CD4-positive, CD25-positive, alpha-beta regulatory T cell (primary cell): ENCODE results near the gene CYTH2. TPM values are rescaled to one million over a fixed set of nuclear protein-coding genes. Genes with fewer than 3 reads are reported as not detected.

Experiments used
- ATAC-seq, 2 donors: fragments of 150-1000 bp; cut with Tn5 transposase; one replicate each; pipeline ENCODE4 v1.10.0; 2021; ENCODE audit warnings: low read depth in 2 of 2, moderate number of reproducible peaks in 2 of 2, moderate library complexity in 1 of 2
- DNase-seq, 3 donors: peaks; one replicate each; pipeline versions ENCODE4 v3.0.0 to v3.0.0-alpha.2; 2012 to 2022; ENCODE audit warnings: mixed read lengths in 1 of 3
- H3K27ac ChIP-seq: one replicate; pipeline ENCODE4 v1.7.0; 2013; ENCODE audit warnings: mild to moderate bottlenecking, low read length; ENCODE audit not compliant: insufficient read depth, poor library complexity, severe bottlenecking
- H3K27me3 ChIP-seq: one replicate; pipeline ENCODE4 v1.7.0; 2013; ENCODE audit warnings: low read length; ENCODE audit not compliant: control insufficient read depth, insufficient read depth
- H3K36me3 ChIP-seq: one replicate; pipeline ENCODE4 v1.7.0; 2013; ENCODE audit warnings: mild to moderate bottlenecking, low read length, moderate library complexity; ENCODE audit not compliant: control insufficient read depth, insufficient read depth
- H3K4me1 ChIP-seq: 2 replicates; pipeline ENCODE4 v1.7.0; 2013; ENCODE audit warnings: mild to moderate bottlenecking, low read length; ENCODE audit not compliant: insufficient read depth, control insufficient read depth, poor library complexity, severe bottlenecking
- H3K4me3 ChIP-seq: one replicate; pipeline ENCODE4 v1.7.0; 2013; ENCODE audit warnings: low read depth, mild to moderate bottlenecking, low read length, moderate library complexity
- H3K9me3 ChIP-seq, 2 experiments: 1 replicate in 1 of 2; 2 replicates in 1 of 2; pipeline ENCODE4 v1.7.0; 2013; ENCODE audit warnings: low read length in 2 of 2, mild to moderate bottlenecking in 1 of 2, moderate library complexity in 1 of 2; ENCODE audit not compliant: control insufficient read depth in 2 of 2
- H3K27ac Mint-ChIP-seq, 3 donors: one replicate each; pipeline ENCODE4 v1.8.0; 2020 to 2022; ENCODE audit warnings: mild to moderate bottlenecking in 3 of 3, mixed read lengths in 3 of 3, moderate library complexity in 2 of 3
- H3K27me3 Mint-ChIP-seq: one replicate; pipeline ENCODE4 v1.8.0; 2022; ENCODE audit warnings: mild to moderate bottlenecking, mixed read lengths
- H3K36me3 Mint-ChIP-seq: one replicate; pipeline ENCODE4 v1.8.0; 2020; ENCODE audit warnings: mixed read lengths
- H3K4me1 Mint-ChIP-seq, 4 donors: one replicate each; pipeline ENCODE4 v1.8.0; 2020 to 2022; ENCODE audit warnings: mixed read lengths in 4 of 4, mild to moderate bottlenecking in 1 of 4
- H3K4me3 Mint-ChIP-seq, 4 donors: one replicate each; pipeline ENCODE4 v1.8.0; 2020 to 2022; ENCODE audit warnings: mild to moderate bottlenecking in 4 of 4, mixed read lengths in 4 of 4, moderate library complexity in 3 of 4
- H3K9me3 Mint-ChIP-seq, 7 donors: one replicate each; pipeline ENCODE4 v1.8.0; 2020 to 2022; ENCODE audit warnings: mixed read lengths in 7 of 7, mild to moderate bottlenecking in 3 of 7, moderate library complexity in 2 of 7
- polyA plus RNA-seq, 4 donors: library from polyadenylated mRNA; unstranded; fragments of 300-500 nt; fragmentation: Illumina TruSeq; gene quantifications; one replicate each; pipeline ENCODE4 v1.2.3, GENCODE V29; 2021
- total RNA-seq: library from RNA; stranded (reverse); gene quantifications from one replicate; pipeline ENCODE4 v1.2.3, GENCODE V29; 2022

The CYTH2 gene
- total and polyA plus RNA-seq, 5 donors from 2014 or later, result 24.2 to 46.7 (median 31.1) TPM

DNA sequence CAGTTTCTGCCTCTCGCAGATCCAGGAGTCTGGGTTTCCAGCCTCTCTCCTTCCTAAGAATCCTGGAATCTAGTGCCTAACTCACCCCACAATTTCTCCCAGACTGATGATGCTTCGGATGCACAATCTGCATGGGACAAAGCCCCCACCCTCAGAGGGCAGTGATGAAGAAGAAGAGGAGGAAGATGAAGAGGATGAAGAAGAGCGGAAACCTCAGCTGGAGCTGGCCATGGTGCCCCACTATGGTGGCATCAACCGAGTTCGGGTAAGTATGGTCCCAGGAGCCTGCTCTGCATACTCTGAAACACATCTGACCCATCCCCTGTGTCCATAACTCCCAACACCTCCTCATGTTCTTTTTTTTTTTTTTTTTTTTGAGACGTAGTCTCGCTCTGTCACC is 22.6 kb upstream of the CYTH2 start:
- Mint-ChIP-seq H3K36me3 (peaks cover 15% of the 10 kb centered on the region), H3K9me3 (no peaks in the 10 kb centered on the region), H3K4me1 (peaks cover 4 to 48% (median 26%) of the 10 kb centered on the region in 4 donors), H3K27ac (peak overlapping the region in 2 of 3 donors; percentile 88 to 96), H3K27me3 (peaks cover 25% of the 10 kb centered on the region), H3K4me3 (peak overlapping the region; percentile 85 to 95 (median 94))
- peaks cover 41% of the 10 kb centered on the region for H3K36me3 ChIP-seq
- H3K27me3 ChIP-seq, result peaks cover 4% of the 10 kb centered on the region
- DNase-seq (no peak), ATAC-seq (no peak)
- H3K27ac ChIP-seq, result peak overlapping the region; percentile 84
- H3K4me3 ChIP-seq, result peak overlapping the region; percentile 95
- no peaks in the 10 kb centered on the region for H3K9me3 ChIP-seq
- peaks cover 28% of the 10 kb centered on the region for H3K4me1 ChIP-seq

DNA sequence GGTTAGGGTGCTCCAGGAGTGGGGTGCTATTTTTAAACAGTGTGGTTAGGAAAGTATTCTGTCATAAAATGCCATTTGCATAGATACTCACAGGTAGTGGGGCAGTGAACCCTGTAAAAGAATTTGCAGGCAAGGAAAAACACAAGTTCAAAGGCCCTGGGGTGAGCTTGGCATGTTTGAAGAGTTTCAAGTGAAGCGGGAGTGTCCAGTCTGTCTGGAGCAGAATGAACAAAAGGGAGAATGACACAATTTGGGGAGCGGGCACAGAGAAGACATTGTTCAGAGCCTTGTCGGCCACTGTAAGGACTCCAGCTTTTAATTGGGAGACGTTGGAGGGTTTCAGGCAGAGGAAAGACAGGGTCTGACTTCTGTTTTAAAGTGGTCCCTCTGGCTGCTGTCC is 20.6 kb upstream of the CYTH2 start:
- Histone ChIP-seq H3K4me1 (peaks cover 27% of the 10 kb centered on the region), H3K27me3 (no peaks in the 10 kb centered on the region), H3K9me3 (no peaks in the 10 kb centered on the region), H3K27ac (no peak overlapping the region), H3K36me3 (peaks cover 56% of the 10 kb centered on the region), H3K4me3 (no peak overlapping the region)
- H3K9me3 Mint-ChIP-seq, result no peaks in the 10 kb centered on the region
- H3K4me1 Mint-ChIP-seq, result peaks cover 4 to 40% (median 26%) of the 10 kb centered on the region in 4 donors
- DNase-seq, result no peak
- peak overlapping the region in 1 of 4 donors; percentile 67 for H3K4me3 Mint-ChIP-seq
- H3K27ac Mint-ChIP-seq, result no peak overlapping the region
- no peak for ATAC-seq
- peaks cover 15% of the 10 kb centered on the region for H3K36me3 Mint-ChIP-seq
- peaks cover 17% of the 10 kb centered on the region for H3K27me3 Mint-ChIP-seq

DNA sequence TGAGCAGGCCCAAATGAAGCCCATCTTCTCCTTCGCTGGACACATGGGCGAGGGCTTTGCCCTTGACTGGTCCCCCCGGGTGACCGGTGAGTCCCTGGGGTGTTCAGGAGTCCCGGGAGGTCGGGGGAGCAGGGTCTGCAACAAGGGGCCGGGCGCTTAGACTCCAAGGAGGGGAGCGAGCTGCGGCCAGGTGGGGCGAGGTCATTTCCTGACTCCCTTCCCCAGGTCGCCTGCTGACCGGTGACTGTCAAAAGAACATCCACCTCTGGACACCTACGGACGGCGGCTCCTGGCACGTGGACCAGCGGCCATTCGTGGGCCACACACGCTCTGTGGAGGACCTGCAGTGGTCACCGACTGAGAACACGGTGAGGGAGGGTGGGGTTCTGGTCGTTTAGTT is 18.7 kb upstream of the CYTH2 start:
- Mint-ChIP-seq H3K9me3 (no peaks in the 10 kb centered on the region), H3K36me3 (peaks cover 20% of the 10 kb centered on the region), H3K4me1 (peaks cover 4 to 34% (median 18%) of the 10 kb centered on the region in 4 donors), H3K27me3 (peaks cover 3% of the 10 kb centered on the region), H3K27ac (no peak overlapping the region), H3K4me3 (no peak overlapping the region)
- H3K27ac ChIP-seq, result no peak overlapping the region
- H3K36me3 ChIP-seq, result peaks cover 66% of the 10 kb centered on the region
- no peaks in the 10 kb centered on the region for H3K27me3 ChIP-seq
- peaks cover 9% of the 10 kb centered on the region for H3K4me1 ChIP-seq
- H3K9me3 ChIP-seq, result no peaks in the 10 kb centered on the region
- H3K4me3 ChIP-seq, result no peak overlapping the region
- no peak for ATAC-seq
- no peak for DNase-seq

DNA sequence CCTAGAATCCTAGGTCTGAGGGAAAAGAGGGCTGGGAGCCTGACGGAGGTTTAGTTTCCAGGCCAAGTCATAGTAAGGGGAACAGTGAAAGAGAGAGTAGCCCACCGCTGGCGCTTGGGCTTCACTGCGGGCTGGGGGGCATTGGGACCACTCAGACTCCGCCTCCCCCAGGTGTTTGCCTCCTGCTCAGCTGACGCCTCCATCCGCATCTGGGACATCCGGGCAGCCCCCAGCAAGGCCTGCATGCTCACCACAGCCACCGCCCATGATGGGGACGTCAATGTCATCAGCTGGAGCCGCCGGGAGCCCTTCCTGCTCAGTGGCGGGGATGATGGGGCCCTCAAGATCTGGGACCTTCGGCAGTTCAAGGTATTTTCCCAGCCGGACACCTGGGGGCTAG is 18.3 kb upstream of the CYTH2 start:
- no peaks in the 10 kb centered on the region for H3K27me3 Mint-ChIP-seq
- no peaks in the 10 kb centered on the region for H3K27me3 ChIP-seq
- no peak for DNase-seq
- no peaks in the 10 kb centered on the region for H3K9me3 Mint-ChIP-seq
- H3K4me3 ChIP-seq, result no peak overlapping the region
- H3K4me3 Mint-ChIP-seq, result peak overlapping the region in 1 of 4 donors; percentile 15
- peaks cover 4 to 30% (median 16%) of the 10 kb centered on the region in 4 donors for H3K4me1 Mint-ChIP-seq
- H3K36me3 ChIP-seq, result peaks cover 70% of the 10 kb centered on the region
- H3K27ac Mint-ChIP-seq, result no peak overlapping the region
- H3K36me3 Mint-ChIP-seq, result peaks cover 20% of the 10 kb centered on the region
- ATAC-seq, result no peak
- H3K4me1 ChIP-seq, result peaks cover 8% of the 10 kb centered on the region
- no peak overlapping the region for H3K27ac ChIP-seq
- H3K9me3 ChIP-seq, result no peaks in the 10 kb centered on the region

DNA sequence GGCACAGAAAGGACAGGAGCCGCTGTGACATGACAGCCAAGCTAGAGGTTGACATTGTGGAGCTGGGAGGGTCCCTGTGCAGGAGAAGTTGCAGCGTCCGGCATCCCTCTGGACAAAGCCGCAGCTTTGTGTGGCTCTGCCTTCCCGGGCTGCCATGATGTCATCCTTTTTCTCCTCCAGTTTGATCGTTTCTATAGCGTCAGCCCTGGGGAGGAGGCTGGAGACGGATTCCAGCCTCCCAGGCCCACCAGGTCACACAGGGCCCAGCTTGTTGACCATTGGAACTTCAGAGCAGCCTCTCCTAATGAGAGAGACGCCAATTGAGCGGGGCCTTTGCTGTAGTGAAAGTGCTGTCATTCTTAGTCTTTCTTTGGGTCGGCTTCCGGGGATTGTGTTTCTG is 17.5 kb upstream of the CYTH2 start:
- Histone ChIP-seq H3K27me3 (no peaks in the 10 kb centered on the region), H3K27ac (no peak overlapping the region), H3K36me3 (peaks cover 76% of the 10 kb centered on the region), H3K4me1 (peaks cover 1% of the 10 kb centered on the region), H3K4me3 (no peak overlapping the region), H3K9me3 (no peaks in the 10 kb centered on the region)
- ATAC-seq, result no peak
- H3K9me3 Mint-ChIP-seq, result no peaks in the 10 kb centered on the region
- H3K36me3 Mint-ChIP-seq, result peaks cover 20% of the 10 kb centered on the region
- no peak overlapping the region for H3K27ac Mint-ChIP-seq
- H3K27me3 Mint-ChIP-seq, result no peaks in the 10 kb centered on the region
- H3K4me1 Mint-ChIP-seq, result peaks cover 4 to 22% (median 13%) of the 10 kb centered on the region in 4 donors
- H3K4me3 Mint-ChIP-seq, result no peak overlapping the region
- DNase-seq, result no peak

DNA sequence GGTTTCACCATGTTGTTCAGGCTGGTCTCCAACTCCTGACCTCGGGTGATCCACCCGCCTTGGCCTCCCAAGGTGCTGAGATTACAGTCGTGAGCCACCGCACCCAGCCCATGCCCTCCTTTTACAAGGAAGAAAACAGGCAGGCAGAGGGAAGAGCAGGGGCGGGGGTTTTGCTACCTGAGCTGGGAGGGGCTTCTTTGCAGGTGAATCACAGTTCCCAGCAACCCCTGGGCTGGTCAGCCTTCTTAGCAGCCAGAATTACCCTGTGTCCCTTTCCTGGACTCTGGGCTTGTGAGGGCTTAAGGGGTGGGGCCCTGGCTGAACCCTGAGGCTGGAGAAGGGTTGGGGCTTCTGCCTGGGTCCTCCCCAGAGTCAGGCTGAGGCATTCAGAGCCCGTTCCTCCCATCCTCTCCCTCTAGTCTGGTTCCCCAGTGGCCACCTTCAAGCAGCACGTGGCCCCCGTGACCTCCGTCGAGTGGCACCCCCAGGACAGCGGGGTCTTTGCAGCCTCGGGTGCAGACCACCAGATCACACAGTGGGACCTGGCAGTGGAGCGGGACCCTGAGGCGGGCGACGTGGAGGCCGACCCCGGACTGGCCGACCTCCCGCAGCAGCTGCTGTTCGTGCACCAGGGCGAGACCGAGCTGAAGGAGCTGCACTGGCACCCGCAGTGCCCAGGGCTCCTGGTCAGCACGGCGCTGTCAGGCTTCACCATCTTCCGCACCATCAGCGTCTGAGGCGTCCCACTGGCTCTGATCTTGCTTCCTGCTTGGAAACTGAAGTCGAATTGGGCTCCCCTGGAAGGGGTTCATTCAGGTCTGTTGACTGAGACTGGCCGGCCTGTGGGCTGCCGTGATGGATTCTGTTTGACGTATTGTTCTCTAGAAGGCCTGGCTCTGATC is 16.6 kb upstream of the CYTH2 start:
- no peak overlapping the region for H3K27ac ChIP-seq
- H3K36me3 ChIP-seq, result peaks cover 74% of the 10 kb centered on the region
- no peaks in the 10 kb centered on the region for H3K9me3 ChIP-seq
- no peak for DNase-seq
- Mint-ChIP-seq H3K36me3 (peaks cover 22% of the 10 kb centered on the region), H3K4me3 (no peak overlapping the region), H3K27ac (no peak overlapping the region), H3K27me3 (no peaks in the 10 kb centered on the region), H3K4me1 (peaks cover 4 to 17% (median 12%) of the 10 kb centered on the region in 4 donors), H3K9me3 (no peaks in the 10 kb centered on the region)
- ATAC-seq, result no peak
- no peak overlapping the region for H3K4me3 ChIP-seq
- no peaks in the 10 kb centered on the region for H3K27me3 ChIP-seq
- H3K4me1 ChIP-seq, result no peaks in the 10 kb centered on the region

DNA sequence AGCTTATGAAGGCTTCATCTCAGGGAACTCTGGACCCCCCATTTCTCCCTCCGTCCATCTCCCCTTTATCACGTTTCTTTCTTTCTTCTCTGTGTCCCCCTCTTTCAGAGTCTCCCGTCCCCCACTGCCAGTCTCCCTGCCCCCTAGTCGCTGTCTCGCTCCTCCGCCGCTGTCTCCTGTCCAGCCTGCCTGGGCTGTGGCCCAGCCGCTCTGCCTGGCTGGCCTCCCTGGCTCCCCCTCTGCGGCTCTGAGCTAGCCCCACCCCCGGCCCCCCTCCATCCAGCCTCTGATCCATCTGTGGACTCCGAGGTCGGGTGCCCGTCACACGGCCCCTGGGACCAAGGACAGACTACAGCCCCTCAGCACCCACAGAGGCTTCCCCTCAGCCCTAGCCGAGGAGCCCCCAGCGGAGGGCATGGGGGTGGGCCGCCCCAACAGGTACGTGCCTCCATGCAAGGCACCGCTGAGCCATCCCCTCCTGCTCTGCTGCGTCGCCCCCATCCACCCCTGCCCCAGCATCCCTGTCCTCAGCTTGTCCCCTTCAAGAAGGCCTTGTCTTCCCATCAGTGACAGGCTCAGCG is 14.9 kb upstream of the CYTH2 start:
- Mint-ChIP-seq H3K4me1 (peaks cover 0 to 7% (median 2%) of the 10 kb centered on the region in 4 donors), H3K4me3 (no peak overlapping the region), H3K27me3 (no peaks in the 10 kb centered on the region), H3K36me3 (peaks cover 10% of the 10 kb centered on the region), H3K9me3 (no peaks in the 10 kb centered on the region), H3K27ac (no peak overlapping the region)
- DNase-seq (no peak), ATAC-seq (peak in 1 of 2 donors; percentile 28)
- no peaks in the 10 kb centered on the region for H3K4me1 ChIP-seq
- no peak overlapping the region for H3K27ac ChIP-seq
- no peaks in the 10 kb centered on the region for H3K27me3 ChIP-seq
- H3K4me3 ChIP-seq, result no peak overlapping the region
- H3K36me3 ChIP-seq, result peaks cover 58% of the 10 kb centered on the region
- H3K9me3 ChIP-seq, result no peaks in the 10 kb centered on the region
